IMR-90 (cell line): ENCODE results near the gene CYP26B1.

ENCODE experiments used
- FOS ChIP-seq: fragments of 150-350 bp; IDR thresholded peaks from 2 replicates; pipeline ENCODE4 v1.6.1; 2016; ENCODE audit warnings: low read depth, low read length
- MAFK ChIP-seq: IDR thresholded peaks from 2 replicates; pipeline ENCODE4 v1.6.1; 2012; ENCODE audit warnings: low read depth, low read length, improper control_type of control experiment
- POLR2A ChIP-seq: IDR thresholded peaks from 2 replicates; pipeline ENCODE4 v1.6.1; 2012; ENCODE audit warnings: mild to moderate bottlenecking, low read depth, low read length
- RCOR1 ChIP-seq: IDR thresholded peaks from 2 replicates; pipeline ENCODE4 v1.6.1; 2012; ENCODE audit warnings: mild to moderate bottlenecking, low read length, improper control_type of control experiment; ENCODE audit not compliant: insufficient replicate concordance
- RFX5 ChIP-seq: IDR thresholded peaks from 2 replicates; pipeline ENCODE4 v1.8.0; 2012; ENCODE audit warnings: low read depth, mild to moderate bottlenecking, low read length, moderate library complexity
- TF ChIP-seq, protein P1 (sequence below): conservative IDR thresholded peaks from 2 replicates; pipeline ENCODE4 v1.5.1; 2012; ENCODE audit warnings: mild to moderate bottlenecking, low read depth, low read length, improper control_type of control experiment
- TF ChIP-seq, protein P2 (sequence below): fragments of 150-350 bp; IDR thresholded peaks from 2 replicates; pipeline ENCODE4 v1.6.1; 2017; ENCODE audit warnings: mild to moderate bottlenecking, antibody characterized with exemption, low read length, low read depth

DNA sequence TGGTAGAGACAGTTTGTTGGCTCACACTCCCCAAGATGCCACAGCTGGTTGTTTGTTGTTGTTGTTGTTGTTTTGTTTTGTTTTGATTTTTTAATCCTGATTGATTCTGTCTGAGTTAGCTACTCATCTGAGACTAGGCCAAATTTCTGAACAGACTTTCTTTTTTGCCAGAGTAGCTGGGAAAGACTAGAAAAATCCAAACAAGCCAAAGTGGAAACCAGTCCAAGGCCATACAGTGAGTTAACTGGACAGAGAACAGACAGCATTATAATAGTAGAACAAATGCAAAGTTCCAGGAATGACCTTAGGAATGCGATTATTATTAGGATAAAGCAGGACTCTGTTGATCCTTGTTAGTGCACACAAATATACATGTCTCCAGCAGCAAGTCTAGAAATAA, 43.8 kb upstream of the CYP26B1 start:
- no peak for TF ChIP-seq RCOR1
- no peak for TF ChIP-seq POLR2A
- TF ChIP-seq, protein P1, sequence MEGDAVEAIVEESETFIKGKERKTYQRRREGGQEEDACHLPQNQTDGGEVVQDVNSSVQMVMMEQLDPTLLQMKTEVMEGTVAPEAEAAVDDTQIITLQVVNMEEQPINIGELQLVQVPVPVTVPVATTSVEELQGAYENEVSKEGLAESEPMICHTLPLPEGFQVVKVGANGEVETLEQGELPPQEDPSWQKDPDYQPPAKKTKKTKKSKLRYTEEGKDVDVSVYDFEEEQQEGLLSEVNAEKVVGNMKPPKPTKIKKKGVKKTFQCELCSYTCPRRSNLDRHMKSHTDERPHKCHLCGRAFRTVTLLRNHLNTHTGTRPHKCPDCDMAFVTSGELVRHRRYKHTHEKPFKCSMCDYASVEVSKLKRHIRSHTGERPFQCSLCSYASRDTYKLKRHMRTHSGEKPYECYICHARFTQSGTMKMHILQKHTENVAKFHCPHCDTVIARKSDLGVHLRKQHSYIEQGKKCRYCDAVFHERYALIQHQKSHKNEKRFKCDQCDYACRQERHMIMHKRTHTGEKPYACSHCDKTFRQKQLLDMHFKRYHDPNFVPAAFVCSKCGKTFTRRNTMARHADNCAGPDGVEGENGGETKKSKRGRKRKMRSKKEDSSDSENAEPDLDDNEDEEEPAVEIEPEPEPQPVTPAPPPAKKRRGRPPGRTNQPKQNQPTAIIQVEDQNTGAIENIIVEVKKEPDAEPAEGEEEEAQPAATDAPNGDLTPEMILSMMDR: no peak
- no peak for TF ChIP-seq MAFK
- TF ChIP-seq, protein P2, sequence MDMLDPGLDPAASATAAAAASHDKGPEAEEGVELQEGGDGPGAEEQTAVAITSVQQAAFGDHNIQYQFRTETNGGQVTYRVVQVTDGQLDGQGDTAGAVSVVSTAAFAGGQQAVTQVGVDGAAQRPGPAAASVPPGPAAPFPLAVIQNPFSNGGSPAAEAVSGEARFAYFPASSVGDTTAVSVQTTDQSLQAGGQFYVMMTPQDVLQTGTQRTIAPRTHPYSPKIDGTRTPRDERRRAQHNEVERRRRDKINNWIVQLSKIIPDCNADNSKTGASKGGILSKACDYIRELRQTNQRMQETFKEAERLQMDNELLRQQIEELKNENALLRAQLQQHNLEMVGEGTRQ: no peak
- no peak for TF ChIP-seq RFX5
- no peak for TF ChIP-seq FOS
